ENCODE results near the gene CYSTM1.

The CYSTM1 gene

DNA sequence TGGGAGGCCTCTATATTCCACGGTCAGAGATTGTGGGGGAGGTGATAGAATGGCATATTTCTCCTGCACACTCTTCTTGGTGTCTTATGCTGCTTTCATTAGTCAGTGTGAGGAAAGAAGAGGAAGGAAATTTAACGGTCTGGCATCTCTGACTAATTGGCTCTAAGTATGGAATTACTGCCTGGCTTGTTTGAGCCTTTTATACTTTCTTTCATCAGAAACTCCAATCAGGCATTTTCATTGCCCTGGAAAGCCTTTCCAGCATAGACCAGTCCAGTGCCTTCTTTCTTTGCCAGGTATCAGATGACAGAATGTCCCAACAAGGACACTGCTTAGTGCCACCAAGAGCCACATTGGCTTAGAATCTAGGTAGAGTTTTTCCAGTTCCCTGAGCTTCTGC, 30.2 kb downstream of the CYSTM1 start:
- peak in 1 of 58 donors; percentile 24 for DNase-seq

- no peak for DNase-seq
Observed at GRCh38 chr5:140205952-140206351, 31.0 kb downstream of the CYSTM1 start.

DNA sequence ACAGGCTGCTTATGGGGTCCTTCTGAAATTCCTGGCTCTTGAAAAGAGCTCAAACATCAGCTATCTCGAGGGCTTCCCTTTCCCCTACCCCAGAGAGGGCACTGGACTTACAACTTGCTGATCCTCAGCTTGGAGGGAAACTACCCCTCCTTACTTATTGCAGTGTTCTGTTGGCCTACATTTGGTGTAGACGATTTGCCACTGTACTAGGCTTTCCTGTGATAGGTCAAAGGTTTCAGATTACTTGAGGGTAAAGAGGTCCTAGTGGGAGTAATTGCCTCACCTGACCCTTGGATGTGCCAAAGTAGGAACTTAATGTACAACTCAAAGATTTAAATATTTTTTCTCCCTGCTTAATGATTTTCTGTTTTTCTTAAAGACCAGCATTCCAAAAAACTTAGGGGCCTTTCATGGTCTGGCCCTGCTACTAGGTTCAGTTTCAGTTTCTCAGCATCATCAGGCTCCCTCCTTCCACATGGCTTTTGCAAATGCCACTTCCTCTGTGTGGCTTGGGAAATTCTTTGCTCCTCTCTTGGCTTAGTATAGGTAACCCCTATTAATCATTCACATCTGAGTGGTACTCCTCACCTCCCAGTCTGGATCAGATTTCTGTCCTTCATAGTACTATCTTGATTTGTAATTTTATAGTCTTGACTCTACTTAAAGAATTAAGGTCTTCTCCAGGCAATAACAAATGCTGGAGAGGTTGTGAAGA, 32.4 kb downstream of the CYSTM1 start:
- DNase-seq = no peak

DNA sequence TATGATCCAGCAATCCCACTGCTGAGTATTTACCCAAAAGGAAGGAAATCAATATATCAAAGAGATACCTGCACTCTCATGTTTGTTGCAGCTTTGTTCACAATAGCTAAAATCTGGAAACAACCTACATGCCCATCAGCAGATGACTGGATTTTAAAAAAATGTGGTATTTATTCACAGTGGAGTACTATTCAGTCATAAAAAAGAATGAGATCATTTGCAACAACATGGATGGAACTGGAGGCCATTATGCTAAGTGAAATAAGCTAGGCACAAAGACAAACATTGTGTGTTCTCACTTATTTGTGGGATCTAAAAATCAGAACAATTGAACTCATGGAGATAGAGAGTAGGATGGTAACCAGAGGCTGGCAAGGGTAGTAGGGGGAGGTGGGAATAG, 33.1 kb downstream of the CYSTM1 start:
- DNase-seq = no peak

- DNase-seq = no peak
Observed at GRCh38 chr5:140213370-140213983, 38.5 kb downstream of the CYSTM1 start.

- peak in 1 of 58 donors; percentile 23 for DNase-seq
Observed at GRCh38 chr5:140214831-140215230, 39.8 kb downstream of the CYSTM1 start.

DNA sequence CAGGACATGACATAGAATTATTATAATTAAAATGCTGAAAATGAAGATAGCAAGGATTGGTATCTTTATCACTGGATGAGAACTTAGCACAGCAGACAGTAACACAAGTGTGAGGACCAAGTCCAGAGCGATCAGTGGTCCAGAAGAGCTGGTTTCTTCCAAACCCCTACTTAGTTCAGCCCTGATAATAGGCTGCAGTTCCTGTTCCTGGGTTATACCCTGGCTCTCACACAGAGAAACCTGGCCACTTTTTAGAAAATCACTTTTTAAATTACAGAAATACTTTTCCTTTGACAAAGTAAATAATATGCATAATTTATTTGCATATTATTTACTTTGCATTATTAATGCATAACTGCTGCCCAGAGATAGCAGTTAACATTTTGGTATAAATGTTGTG, 40.3 kb downstream of the CYSTM1 start:
- DNase-seq = no peak

GRCh38 chr5:140216478-140217074, 41.6 kb downstream of the CYSTM1 start:
- DNase-seq = no peak

DNA sequence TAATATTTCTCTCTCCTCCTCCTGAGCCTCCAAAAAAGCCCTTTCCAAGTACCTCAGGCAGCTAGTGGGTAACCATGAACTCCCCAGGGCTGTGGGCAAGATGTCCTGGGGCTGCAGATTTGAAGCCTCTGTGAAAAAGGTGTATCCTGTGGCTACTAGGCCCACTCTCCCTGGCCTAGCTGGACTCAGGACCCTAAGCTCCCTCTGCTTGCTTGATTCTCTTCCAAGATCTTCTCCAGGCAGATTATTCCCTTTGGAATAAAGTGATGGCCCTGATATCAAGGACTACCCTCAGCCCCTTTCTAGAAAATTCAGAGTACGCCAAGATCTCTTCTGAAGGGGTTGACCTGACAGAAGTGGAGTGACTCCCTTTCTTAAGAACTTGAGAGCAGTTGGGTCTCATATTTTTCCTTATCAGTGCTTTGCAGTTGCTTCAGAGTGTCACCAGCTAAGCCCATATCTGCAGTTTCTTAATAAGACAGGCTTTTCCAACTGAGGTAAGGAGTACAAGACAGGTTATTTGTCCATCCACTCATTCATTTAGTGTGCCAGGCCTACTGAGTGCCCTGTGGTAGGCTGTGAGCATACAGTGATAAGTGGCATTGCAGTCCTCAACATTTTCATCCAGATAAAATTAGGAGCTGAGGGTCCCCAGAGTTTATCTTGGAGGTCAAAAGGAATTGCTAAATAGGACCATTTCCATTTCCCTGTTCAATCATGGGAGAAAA, 42.5 kb downstream of the CYSTM1 start:
- no peak for DNase-seq

- DNase-seq = peak in 2 of 58 donors; percentile 2 to 13
Observed at GRCh38 chr5:140219068-140219991, 44.3 kb downstream of the CYSTM1 start.

- no peak for DNase-seq
Observed at GRCh38 chr5:140220032-140220697, 45.2 kb downstream of the CYSTM1 start.

- no peak for DNase-seq
Observed at GRCh38 chr5:140220698-140221064, 45.7 kb downstream of the CYSTM1 start.

- no peak for DNase-seq
Observed at GRCh38 chr5:140221697-140222223, 46.8 kb downstream of the CYSTM1 start.

- DNase-seq = no peak
Observed at GRCh38 chr5:140222416-140222815, 47.4 kb downstream of the CYSTM1 start.

- no peak for DNase-seq
Observed at GRCh38 chr5:140223567-140223966, 48.6 kb downstream of the CYSTM1 start.

DNA sequence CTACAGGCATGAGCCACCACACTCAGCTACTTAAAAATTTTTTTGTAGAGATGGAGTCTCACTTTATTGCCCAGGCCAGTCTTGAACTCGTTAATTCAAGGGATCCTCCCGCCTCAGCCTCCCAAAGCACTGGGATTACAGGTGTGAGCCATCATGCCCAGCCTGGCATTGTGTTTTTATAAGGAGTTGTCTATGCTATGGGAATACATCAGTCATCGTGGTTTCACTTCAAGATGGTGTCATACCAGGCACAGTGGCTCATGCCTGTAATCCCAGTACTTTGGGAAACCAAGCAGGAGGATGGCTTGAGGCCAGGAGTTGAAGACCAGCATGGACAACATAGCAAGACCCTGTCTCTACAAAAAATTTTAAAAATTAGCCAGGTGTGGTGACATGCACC, 49.7 kb downstream of the CYSTM1 start:
- DNase-seq = no peak

GRCh38 chr5:140225396-140225795, 50.4 kb downstream of the CYSTM1 start:
- DNase-seq = no peak

DNA sequence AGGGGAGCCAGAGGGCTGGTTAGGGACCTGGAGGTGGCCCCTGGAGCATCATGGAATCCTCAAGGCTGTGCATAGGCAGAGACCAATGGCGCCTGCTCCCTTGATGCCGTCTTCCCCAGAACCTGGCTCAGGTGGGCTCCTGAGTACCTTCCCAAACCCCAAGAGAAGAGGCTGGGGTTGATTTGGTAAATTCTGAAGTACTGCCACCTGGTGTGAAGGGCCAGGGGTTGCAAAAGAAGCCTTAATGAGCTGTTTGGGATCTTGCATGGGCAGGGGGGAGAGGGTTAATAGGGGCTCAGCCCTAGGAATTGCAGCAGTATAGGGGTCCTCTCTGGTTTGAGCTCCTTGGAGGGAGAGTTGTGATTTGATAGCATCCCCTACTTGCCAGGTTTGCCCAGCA, 52.1 kb downstream of the CYSTM1 start:
- no peak for DNase-seq

DNA sequence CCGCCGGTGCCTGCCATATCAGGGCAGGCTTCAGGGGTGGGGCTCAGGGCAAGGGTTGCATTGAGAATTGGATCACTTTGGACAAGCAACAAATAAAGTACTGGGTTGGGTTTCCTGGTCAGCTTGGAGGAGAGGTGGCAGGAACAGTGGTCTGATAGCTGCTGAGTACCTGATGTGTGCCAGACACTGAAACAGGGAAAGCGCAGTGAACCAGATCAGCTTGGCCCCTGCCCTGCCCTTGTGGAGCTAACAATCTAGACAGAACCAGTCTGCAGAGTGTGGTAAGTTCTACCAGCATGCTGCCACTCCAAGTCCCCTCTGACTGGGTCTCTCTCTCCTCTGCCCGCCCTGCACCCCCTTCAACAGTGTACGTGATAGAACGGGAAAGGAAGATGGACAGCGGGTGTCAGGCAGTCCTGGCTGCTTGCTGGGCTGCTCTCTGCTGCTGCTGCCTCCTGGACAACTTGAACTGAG, 53.4 kb downstream of the CYSTM1 start:
- no peak for DNase-seq

DNA sequence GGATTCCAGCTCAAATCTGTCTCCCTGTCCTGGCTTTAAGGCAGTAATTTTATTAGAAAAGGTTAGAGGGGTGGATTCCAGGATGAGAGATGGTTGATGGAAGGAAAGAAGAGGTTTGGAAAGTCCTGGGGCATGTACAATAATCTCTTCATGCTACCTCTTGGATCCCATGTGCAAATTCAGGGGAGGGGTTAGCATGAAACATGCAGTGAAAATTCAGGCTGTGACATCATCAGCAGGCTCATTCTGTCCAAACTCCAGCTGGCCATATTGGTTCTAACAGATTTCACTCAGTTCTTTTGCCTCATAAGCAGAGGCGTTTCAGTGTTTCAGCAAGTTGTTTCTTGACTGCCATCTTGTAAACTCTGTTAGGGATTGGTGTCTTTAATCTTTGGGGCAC, 55.4 kb downstream of the CYSTM1 start:
- DNase-seq = no peak
